Panc1 (cell line): ENCODE data around the gene CEBPA. TPM values are rescaled to one million over a fixed set of nuclear protein-coding genes. Genes with fewer than 3 reads are reported as not detected.

ENCODE experiments used
- ATAC-seq: fragments of 200-7000 bp; cut with Tn5 transposase; 2 replicates; pipeline ENCODE4 v1.9.1; 2020; ENCODE audit warnings: mild to moderate bottlenecking, moderate library complexity
- BruUV-seq: library from RNA; stranded (reverse); fragments of 400-500 nt; replicated peaks from 2 replicates; lab custom pipeline; 2021; lab: Mats Ljungman, UMichigan
- CTCF ChIA-PET: fragments of 300-600 bp; sonication (Branson Sonifier 250); formaldehyde crosslinking; loops from one replicate; lab custom pipeline; 2022; ENCODE audit warnings: antibody characterized with exemption; lab: Charles Lee
- POLR2A ChIA-PET: fragments of 300-600 bp; sonication (Branson Sonifier 250); formaldehyde crosslinking; loops from one replicate; lab custom pipeline; 2022; ENCODE audit warnings: antibody characterized with exemption; lab: Charles Lee
- DNase-seq: peaks from one replicate; pipeline ENCODE4 v3.0.0-alpha.2; 2010; ENCODE audit warnings: low read depth, low spot score
- H3K27ac ChIP-seq: 2 replicates; pipeline ENCODE4 v1.5.1; 2011; ENCODE audit warnings: mild to moderate bottlenecking, low read length, inconsistent platforms
- H3K27me3 ChIP-seq: fragments of 200-500 bp; sonication (Bioruptor generic); 2 replicates; pipeline ENCODE4 v1.6.0; 2014; ENCODE audit warnings: low read length, inconsistent platforms; ENCODE audit not compliant: control insufficient read depth, insufficient read depth
- H3K36me3 ChIP-seq: fragments of 200-500 bp; sonication (Bioruptor generic); 2 replicates; pipeline ENCODE4 v1.5.1; 2014; ENCODE audit warnings: inconsistent platforms, mild to moderate bottlenecking, low read length, moderate library complexity; ENCODE audit not compliant: control insufficient read depth, insufficient read depth
- H3K4me1 ChIP-seq: 2 replicates; pipeline ENCODE4 v1.5.1; 2011; ENCODE audit warnings: inconsistent platforms, mild to moderate bottlenecking, low read length, moderate library complexity; ENCODE audit not compliant: control insufficient read depth, insufficient read depth
- H3K4me3 ChIP-seq, 2 experiments: 2 replicates each; pipeline ENCODE4 v1.5.1; 2011 to 2012; ENCODE audit warnings: low read depth in 2 of 2, low read length in 2 of 2, mild to moderate bottlenecking in 2 of 2, inconsistent platforms in 1 of 2, moderate library complexity in 1 of 2
- H3K9me3 ChIP-seq: fragments of 200-500 bp; sonication (Bioruptor generic); 2 replicates; pipeline ENCODE4 v1.5.1; 2014; ENCODE audit warnings: low read depth, mild to moderate bottlenecking, inconsistent platforms, low read length, moderate library complexity; ENCODE audit not compliant: control insufficient read depth, insufficient read depth
- POLR2AphosphoS5 ChIP-seq: IDR thresholded peaks from 2 replicates; pipeline ENCODE4 v1.6.1; 2012; ENCODE audit warnings: mild to moderate bottlenecking, low read depth, low read length, moderate library complexity
- REST ChIP-seq, 2 experiments: IDR thresholded peaks; 2 replicates each; pipeline ENCODE4 v1.6.1; 2011 to 2012; ENCODE audit warnings: low read depth in 2 of 2, control low read depth in 1 of 2, low read length in 1 of 2, mild to moderate bottlenecking in 1 of 2, moderate library complexity in 1 of 2; ENCODE audit not compliant: insufficient read depth in 1 of 2
- SIN3A ChIP-seq: IDR thresholded peaks from 2 replicates; pipeline ENCODE4 v1.6.1; 2012; ENCODE audit warnings: low read depth, mild to moderate bottlenecking, low read length, moderate library complexity, borderline replicate concordance; ENCODE audit not compliant: insufficient read depth
- TCF7L2 ChIP-seq: IDR thresholded peaks from 2 replicates; pipeline ENCODE4 v1.6.1; 2011; ENCODE audit warnings: mild to moderate bottlenecking, low read depth, low read length, inconsistent platforms
- in situ Hi-C: cut with HindIII; loops from 2 replicates; pipeline ENCODE4 v1.10.0; 2016; ENCODE audit warnings: low sequenced_read_pairs, low pct_unique_long_range_greater_than_20kb
- intact Hi-C: fragments of 100-400 bp; cut with micrococcal nuclease; formaldehyde crosslinking; loops from one replicate; pipeline ENCODE4 v1.10.0; 2022; ENCODE audit not compliant: unreplicated experiment
- total RNA-seq: library from RNA; stranded (reverse); gene quantifications from one replicate; pipeline ENCODE4 v1.2.1, GENCODE V29; 2021; ENCODE audit not compliant: unreplicated experiment
- TF ChIP-seq, protein P1 (sequence below): fragments of 450-650 bp; IDR thresholded peaks from 2 replicates; pipeline ENCODE4 v1.5.1; 2017; ENCODE audit warnings: mild to moderate bottlenecking

The CEBPA gene
- total RNA-seq, 1 experiment from 2014 or later = 1.6 TPM

- Histone ChIP-seq H3K36me3 (no peaks in the 10 kb centered on the region), H3K27me3 (peaks cover 31% of the 10 kb centered on the region; the same call in 1 of the 2 replicates), H3K4me1 (no peaks in the 10 kb centered on the region), H3K27ac (no peak overlapping the region), H3K9me3 (no peaks in the 10 kb centered on the region), H3K4me3 (no peak overlapping the region)
- ATAC-seq (no peak), DNase-seq (no peak)
- ChIA-PET CTCF (no interaction called here), POLR2A (no interaction called here)
- no TSS peak for BruUV-seq
- intact Hi-C loops (no loop called here), in situ Hi-C loops (loop anchor here (10.0 kb wide), 1 partner anchor 50 kb away; no protein-coding TSS in a partner anchor)
- TF ChIP-seq TCF7L2 (no peak), REST (IDR thresholded peaks at IDR 0.05; ENCODE audit: insufficient read depth in 1 of 2, low read depth in 2 of 2, low read length in 1 of 2) (no peak), SIN3A (no peak), POLR2AphosphoS5 (no peak)
- TF ChIP-seq, protein P1, sequence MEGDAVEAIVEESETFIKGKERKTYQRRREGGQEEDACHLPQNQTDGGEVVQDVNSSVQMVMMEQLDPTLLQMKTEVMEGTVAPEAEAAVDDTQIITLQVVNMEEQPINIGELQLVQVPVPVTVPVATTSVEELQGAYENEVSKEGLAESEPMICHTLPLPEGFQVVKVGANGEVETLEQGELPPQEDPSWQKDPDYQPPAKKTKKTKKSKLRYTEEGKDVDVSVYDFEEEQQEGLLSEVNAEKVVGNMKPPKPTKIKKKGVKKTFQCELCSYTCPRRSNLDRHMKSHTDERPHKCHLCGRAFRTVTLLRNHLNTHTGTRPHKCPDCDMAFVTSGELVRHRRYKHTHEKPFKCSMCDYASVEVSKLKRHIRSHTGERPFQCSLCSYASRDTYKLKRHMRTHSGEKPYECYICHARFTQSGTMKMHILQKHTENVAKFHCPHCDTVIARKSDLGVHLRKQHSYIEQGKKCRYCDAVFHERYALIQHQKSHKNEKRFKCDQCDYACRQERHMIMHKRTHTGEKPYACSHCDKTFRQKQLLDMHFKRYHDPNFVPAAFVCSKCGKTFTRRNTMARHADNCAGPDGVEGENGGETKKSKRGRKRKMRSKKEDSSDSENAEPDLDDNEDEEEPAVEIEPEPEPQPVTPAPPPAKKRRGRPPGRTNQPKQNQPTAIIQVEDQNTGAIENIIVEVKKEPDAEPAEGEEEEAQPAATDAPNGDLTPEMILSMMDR = no peak
These were observed 42.8 kb upstream of the CEBPA start for GRCh38 chr19:33345163-33345562.

DNA sequence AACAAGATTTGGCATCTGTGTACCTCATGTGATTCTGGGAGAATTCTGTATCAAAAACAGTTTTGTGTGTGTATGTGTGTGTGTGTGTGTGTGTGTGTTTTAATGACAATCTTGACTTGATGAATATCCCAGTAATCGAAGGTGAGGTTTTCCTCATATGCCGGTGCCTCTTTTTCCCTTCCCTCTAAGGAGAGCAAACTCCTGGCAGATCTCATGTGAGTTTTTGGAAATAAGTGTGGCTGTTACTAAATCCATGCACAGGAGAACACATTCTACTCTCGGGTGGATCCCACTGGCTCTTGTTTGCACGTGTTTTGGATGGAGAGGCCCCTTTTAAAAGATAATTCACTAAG, 42.2 kb upstream of the CEBPA start:
- Histone ChIP-seq H3K27me3 (peaks cover 31% of the 10 kb centered on the region; the same call in 1 of the 2 replicates), H3K36me3 (no peaks in the 10 kb centered on the region), H3K4me3 (no peak overlapping the region), H3K9me3 (no peaks in the 10 kb centered on the region), H3K4me1 (no peaks in the 10 kb centered on the region), H3K27ac (no peak overlapping the region)
- no peak for TF ChIP-seq SIN3A
- TF ChIP-seq TCF7L2 = no peak
- TF ChIP-seq POLR2AphosphoS5 = no peak
- in situ Hi-C loops = loop anchor here (10.0 kb wide), 1 partner anchor 50 kb away; no protein-coding TSS in a partner anchor
- ChIA-PET POLR2A (no interaction called here), CTCF (interaction anchor here (0.6 kb wide), 1 partner anchor 106 kb away, joined by 5 read pairs; no protein-coding TSS in a partner anchor)
- no TSS peak for BruUV-seq
- ATAC-seq = no peak
- DNase-seq = no peak
- intact Hi-C loops = no loop called here

GRCh38 chr19:33343859-33344572, 41.7 kb upstream of the CEBPA start:
- Histone ChIP-seq H3K27ac (no peak overlapping the region), H3K36me3 (no peaks in the 10 kb centered on the region), H3K4me1 (no peaks in the 10 kb centered on the region; the same call in 1 of the 2 replicates), H3K4me3 (no peak overlapping the region), H3K9me3 (no peaks in the 10 kb centered on the region), H3K27me3 (peaks cover 26% of the 10 kb centered on the region; the same call in 1 of the 2 replicates)
- ChIA-PET CTCF (interaction anchor here (0.6 kb wide), 1 partner anchor 105 kb away, joined by 5 read pairs; no protein-coding TSS in a partner anchor), POLR2A (no interaction called here)
- intact Hi-C loops = no loop called here
- ATAC-seq (no peak), DNase-seq (no peak)
- no TSS peak for BruUV-seq
- TF ChIP-seq, protein P1 = no peak
- no peak for TF ChIP-seq REST (IDR thresholded peaks at IDR 0.05; ENCODE audit: insufficient read depth in 1 of 2, low read depth in 2 of 2, low read length in 1 of 2)
- in situ Hi-C loops = loop anchor here (10.0 kb wide), 1 partner anchor 49 kb away; no protein-coding TSS in a partner anchor
